CD4-positive, alpha-beta T cell (primary cell): Measurements from ENCODE around the gene MCTP2. TPM values are rescaled to one million over a fixed set of nuclear protein-coding genes. Genes with fewer than 3 reads are reported as not detected.

ENCODE experiments used
- ATAC-seq: fragments of 200-7000 bp; cut with Tn5 transposase; one replicate; pipeline ENCODE4 v1.10.0; 2022; ENCODE audit warnings: mild to moderate bottlenecking; ENCODE audit not compliant: poor library complexity
- CTCF ChIA-PET: fragments of 350-600 bp; sonication (Branson Sonifier 250); formaldehyde crosslinking; loops from one replicate; lab custom pipeline; 2021; ENCODE audit warnings: antibody characterized with exemption, inconsistent platforms; lab: Charles Lee
- POLR2A ChIA-PET: fragments of 350-600 bp; sonication (Branson Sonifier 250); formaldehyde crosslinking; loops from one replicate; lab custom pipeline; 2021; ENCODE audit warnings: antibody characterized with exemption, inconsistent platforms; lab: Charles Lee
- DNase-seq, 14 experiments: peaks; one replicate each; pipeline ENCODE4 v3.0.0-alpha.2; 2013 to 2020; ENCODE audit warnings: mixed read lengths in 2 of 14
- H3K27ac ChIP-seq, 2 donors: one replicate each; pipeline versions ENCODE4 v1.5.1 to v1.7.0; 2013; ENCODE audit warnings: low read length in 2 of 2, low read depth in 1 of 2, mild to moderate bottlenecking in 1 of 2
- H3K27me3 ChIP-seq, 2 experiments: 1 replicate in 1 of 2; 2 replicates in 1 of 2; pipeline versions ENCODE4 v1.6.1 to v1.7.0; 2013; ENCODE audit warnings: low read length in 2 of 2, control low read depth in 1 of 2, mild to moderate bottlenecking in 1 of 2, moderate library complexity in 1 of 2; ENCODE audit not compliant: insufficient read depth in 2 of 2, control insufficient read depth in 1 of 2
- H3K36me3 ChIP-seq: one replicate; pipeline ENCODE4 v1.6.1; 2013; ENCODE audit warnings: low read length, control low read depth; ENCODE audit not compliant: insufficient read depth
- H3K4me1 ChIP-seq: one replicate; pipeline ENCODE4 v1.6.1; 2013; ENCODE audit warnings: low read length, control low read depth; ENCODE audit not compliant: insufficient read depth
- H3K4me3 ChIP-seq: one replicate; pipeline ENCODE4 v1.5.1; 2013; ENCODE audit warnings: mild to moderate bottlenecking, low read length, moderate library complexity
- H3K9me3 ChIP-seq, 2 experiments: 1 replicate in 1 of 2; 2 replicates in 1 of 2; pipeline versions ENCODE4 v1.6.1 to v1.7.0; 2013; ENCODE audit warnings: low read length in 2 of 2, mild to moderate bottlenecking in 2 of 2, control low read depth in 1 of 2, moderate library complexity in 1 of 2; ENCODE audit not compliant: control insufficient read depth in 1 of 2, insufficient read depth in 1 of 2
- H3K27ac Mint-ChIP-seq: one replicate; pipeline ENCODE4 v1.8.0; 2020; ENCODE audit warnings: mixed read lengths
- H3K27me3 Mint-ChIP-seq: one replicate; pipeline ENCODE4 v1.8.0; 2021; ENCODE audit warnings: mixed read lengths
- H3K36me3 Mint-ChIP-seq: one replicate; pipeline ENCODE4 v1.8.0; 2021; ENCODE audit warnings: low read depth, mixed read lengths
- H3K4me1 Mint-ChIP-seq: one replicate; pipeline ENCODE4 v1.8.0; 2021; ENCODE audit warnings: low read depth, mixed read lengths
- H3K4me3 Mint-ChIP-seq: one replicate; pipeline ENCODE4 v1.8.0; 2020; ENCODE audit warnings: mild to moderate bottlenecking, mixed read lengths
- H3K9me3 Mint-ChIP-seq: one replicate; pipeline ENCODE4 v1.8.0; 2020; ENCODE audit warnings: mixed read lengths
- CTCF ChIP-seq: fragments of 200-600 bp; IDR thresholded peaks from one replicate; pipeline ENCODE4 v1.8.0; 2022; ENCODE audit warnings: antibody characterized with exemption, mild to moderate bottlenecking
- intact Hi-C, 2 experiments: fragments of 100-400 bp; cut with DNase I in 1 of 2; cut with micrococcal nuclease in 1 of 2; formaldehyde crosslinking; loops; one replicate each; pipeline versions ENCODE4 v1.15.1 to v1.9.0; 2023 to 2025; cut with DNase I, micrococcal nuclease
- total RNA-seq, 174 experiments: library from RNA in 2 of 174; stranded (reverse) in 2 of 174; gene quantifications; one replicate each; pipeline ENCODE4 v1.2.3 and lab custom pipeline; 2021 to 2026

Gene MCTP2
- total RNA-seq, 2 experiments from 2014 or later, result 8.0 to 10.8 TPM

- intact Hi-C loops, result no loop called here
- no peak for DNase-seq
Measured at GRCh38 chr15:94314639-94315038, 83.3 kb downstream of the MCTP2 start.

GRCh38 chr15:94317211-94317610 lies 85.8 kb downstream of the MCTP2 start:
- DNase-seq (no peak), ATAC-seq (no peak)
- H3K36me3 ChIP-seq, result peaks cover 9% of the 10 kb centered on the region
- no peaks in the 10 kb centered on the region for H3K4me1 Mint-ChIP-seq
- H3K36me3 Mint-ChIP-seq, result peaks cover 29% of the 10 kb centered on the region
- POLR2A ChIA-PET, result no interaction called here
- CTCF ChIA-PET, result interaction anchor here (2.8 kb wide), 1 partner anchor 153 kb away, joined by 8 read pairs; no protein-coding TSS in a partner anchor
- no peak for TF ChIP-seq CTCF
- H3K27ac Mint-ChIP-seq, result no peak overlapping the region
- no peak overlapping the region for H3K27ac ChIP-seq
- no peaks in the 10 kb centered on the region for H3K27me3 ChIP-seq
- H3K4me1 ChIP-seq, result no peaks in the 10 kb centered on the region
- no peaks in the 10 kb centered on the region for H3K9me3 ChIP-seq
- intact Hi-C loops, result no loop called here
- H3K4me3 Mint-ChIP-seq, result no peak overlapping the region
- H3K4me3 ChIP-seq, result no peak overlapping the region
- H3K9me3 Mint-ChIP-seq, result no peaks in the 10 kb centered on the region
- no peaks in the 10 kb centered on the region for H3K27me3 Mint-ChIP-seq

More at GRCh38 chr15:94314639-94315038, 83.3 kb downstream of the MCTP2 start:
- H3K27me3 Mint-ChIP-seq, result no peaks in the 10 kb centered on the region
- Histone ChIP-seq H3K36me3 (peaks cover 7% of the 10 kb centered on the region), H3K9me3 (no peaks in the 10 kb centered on the region), H3K27ac (no peak overlapping the region), H3K4me3 (no peak overlapping the region), H3K27me3 (no peaks in the 10 kb centered on the region), H3K4me1 (no peaks in the 10 kb centered on the region)
- no peak for TF ChIP-seq CTCF
- ChIA-PET CTCF (no interaction called here), POLR2A (no interaction called here)
- no peak overlapping the region for H3K4me3 Mint-ChIP-seq
- ATAC-seq, result no peak
- peaks cover 24% of the 10 kb centered on the region for H3K36me3 Mint-ChIP-seq
- no peaks in the 10 kb centered on the region for H3K4me1 Mint-ChIP-seq
- no peak overlapping the region for H3K27ac Mint-ChIP-seq
- H3K9me3 Mint-ChIP-seq, result no peaks in the 10 kb centered on the region

GRCh38 chr15:94322141-94322540 lies 90.8 kb downstream of the MCTP2 start:
- Histone ChIP-seq H3K27ac (no peak overlapping the region), H3K27me3 (no peaks in the 10 kb centered on the region), H3K4me1 (peaks cover 3% of the 10 kb centered on the region), H3K36me3 (peaks cover 7% of the 10 kb centered on the region), H3K4me3 (no peak overlapping the region), H3K9me3 (no peaks in the 10 kb centered on the region)
- Mint-ChIP-seq H3K4me1 (peaks cover 6% of the 10 kb centered on the region), H3K36me3 (peaks cover 19% of the 10 kb centered on the region), H3K27ac (no peak overlapping the region), H3K27me3 (no peaks in the 10 kb centered on the region), H3K4me3 (no peak overlapping the region), H3K9me3 (no peaks in the 10 kb centered on the region)
- DNase-seq (no peak), ATAC-seq (no peak)
- ChIA-PET CTCF (interaction anchor here (4.9 kb wide), 1 partner anchor 158 kb away, joined by 52 read pairs; no protein-coding TSS in a partner anchor), POLR2A (interaction anchor here (1.0 kb wide), 1 partner anchor 92 kb away, joined by 3 read pairs; no protein-coding TSS in a partner anchor)
- intact Hi-C loops, result loop anchor here (5.0 to 10.0 kb wide), 3 partner anchors 87 to 1290 kb away; partner anchors contain the start of gene MCTP2 (in 1 of the 2)
- TF ChIP-seq CTCF, result no peak
